DOHH2 (cell line): ENCODE measurements around the gene FOXP4.

Experiments
- CTCF ChIP-seq: fragments of 200-600 bp; sonication (generic); IDR thresholded peaks from one replicate; pipeline ENCODE4 v1.5.1; 2014; ENCODE audit warnings: antibody characterized with exemption, mild to moderate bottlenecking, low read depth, low read length; ENCODE audit not compliant: poor library complexity, severe bottlenecking
- EZH2phosphoT487 ChIP-seq: fragments of 200-600 bp; sonication (generic); IDR thresholded peaks from 2 replicates; pipeline ENCODE4 v1.6.1; 2017; ENCODE audit warnings: borderline replicate concordance, mild to moderate bottlenecking, antibody characterized with exemption, low read length, moderate library complexity, mixed read lengths

DNA sequence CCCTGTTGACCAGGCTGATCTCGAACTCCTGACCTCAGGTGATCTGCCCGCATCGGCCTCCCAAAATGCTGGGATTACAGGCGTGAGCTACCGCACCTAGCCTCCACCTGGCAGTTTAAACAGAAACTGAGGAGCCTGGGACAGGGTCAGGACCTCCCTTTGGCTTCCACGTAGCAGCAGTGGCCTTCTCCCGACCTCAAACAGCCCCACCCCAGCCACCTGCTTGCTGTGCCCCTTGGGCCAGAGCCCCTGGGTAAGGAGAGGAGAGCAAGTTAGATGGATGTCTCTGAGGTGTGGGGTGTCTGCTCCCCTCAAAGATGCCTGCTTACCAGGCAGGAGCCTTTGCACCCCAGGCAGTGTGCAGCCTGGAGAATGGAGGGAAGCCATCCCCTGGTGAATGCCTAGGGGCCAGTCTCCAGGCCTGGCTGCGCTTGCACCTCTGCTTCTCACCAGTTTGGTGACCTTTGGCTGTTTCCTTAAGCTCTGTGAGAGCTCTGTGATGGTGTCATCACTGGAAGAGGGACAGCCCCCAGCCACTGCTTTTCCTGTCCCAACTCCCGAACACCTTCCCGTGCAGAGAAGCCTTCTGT is 50.0 kb downstream of the FOXP4 start:
- TF ChIP-seq CTCF (no peak), EZH2phosphoT487 (no peak)
